Trophoblast cell (in vitro differentiated cells and primary cell): ENCODE measurements around the gene SETDB1.

Experiments used
- DNase-seq, 2 donors: peaks; one replicate each; pipeline ENCODE4 v3.0.0-alpha.2; 2016
- H2AFZ ChIP-seq: 2 replicates; pipeline ENCODE4 v1.6.1; 2013; ENCODE audit warnings: low read length, moderate library complexity, mild to moderate bottlenecking; ENCODE audit not compliant: insufficient read depth, poor library complexity
- H2AK5ac ChIP-seq: 2 replicates; pipeline ENCODE4 v1.6.1; 2013; ENCODE audit warnings: mild to moderate bottlenecking, low read length
- H2BK120ac ChIP-seq: 2 replicates; pipeline ENCODE4 v1.6.1; 2013; ENCODE audit warnings: low read length, mild to moderate bottlenecking, moderate library complexity; ENCODE audit not compliant: insufficient read depth, poor library complexity
- H2BK12ac ChIP-seq: 2 replicates; pipeline ENCODE4 v1.6.1; 2013; ENCODE audit warnings: mild to moderate bottlenecking, low read length, moderate library complexity
- H2BK5ac ChIP-seq: 2 replicates; pipeline ENCODE4 v1.6.1; 2013; ENCODE audit warnings: low read length, low read depth, moderate library complexity, mild to moderate bottlenecking; ENCODE audit not compliant: poor library complexity
- H3K14ac ChIP-seq: 2 replicates; pipeline ENCODE4 v1.6.1; 2013; ENCODE audit warnings: mild to moderate bottlenecking, low read length
- H3K18ac ChIP-seq: 2 replicates; pipeline ENCODE4 v1.6.1; 2013; ENCODE audit warnings: mild to moderate bottlenecking, low read length
- H3K23ac ChIP-seq: 2 replicates; pipeline ENCODE4 v1.6.1; 2013; ENCODE audit warnings: low read length
- H3K27ac ChIP-seq: 2 replicates; pipeline ENCODE4 v1.5.1; 2013; ENCODE audit warnings: low read depth, mild to moderate bottlenecking, inconsistent platforms, low read length, moderate library complexity
- H3K27me3 ChIP-seq: 2 replicates; pipeline ENCODE4 v1.6.1; 2013; ENCODE audit warnings: inconsistent platforms, mild to moderate bottlenecking, low read length, moderate library complexity; ENCODE audit not compliant: insufficient read depth
- H3K36me3 ChIP-seq, 2 experiments: 1 replicate in 1 of 2; 2 replicates in 1 of 2; pipeline ENCODE4 v1.6.1; 2013; ENCODE audit warnings: low read length in 2 of 2, mild to moderate bottlenecking in 2 of 2, moderate library complexity in 1 of 2; ENCODE audit not compliant: insufficient read depth in 2 of 2, control insufficient read depth in 1 of 2
- H3K4ac ChIP-seq: 2 replicates; pipeline ENCODE4 v1.6.1; 2013; ENCODE audit warnings: low read depth, mild to moderate bottlenecking, low read length, moderate library complexity
- H3K4me1 ChIP-seq, 2 experiments: 1 replicate in 1 of 2; 2 replicates in 1 of 2; pipeline ENCODE4 v1.6.1; 2013; ENCODE audit warnings: low read length in 2 of 2, mild to moderate bottlenecking in 2 of 2, moderate library complexity in 1 of 2; ENCODE audit not compliant: insufficient read depth in 2 of 2, control insufficient read depth in 1 of 2
- H3K4me2 ChIP-seq: 2 replicates; pipeline ENCODE4 v1.6.1; 2013; ENCODE audit warnings: inconsistent platforms, mild to moderate bottlenecking, low read length, moderate library complexity
- H3K4me3 ChIP-seq: 2 replicates; pipeline ENCODE4 v1.5.1; 2013; ENCODE audit warnings: mild to moderate bottlenecking, low read depth, low read length, inconsistent platforms
- H3K79me1 ChIP-seq: one replicate; pipeline ENCODE4 v1.6.1; 2013; ENCODE audit warnings: low read length
- H3K79me2 ChIP-seq: 2 replicates; pipeline ENCODE4 v1.6.1; 2013; ENCODE audit warnings: low read length, mild to moderate bottlenecking; ENCODE audit not compliant: control insufficient read depth, insufficient read depth, poor library complexity
- H3K9ac ChIP-seq: 2 replicates; pipeline ENCODE4 v1.6.1; 2013; ENCODE audit warnings: mild to moderate bottlenecking, low read length
- H3K9me3 ChIP-seq: 2 replicates; pipeline ENCODE4 v1.6.1; 2013; ENCODE audit warnings: low read depth, mild to moderate bottlenecking, control low read depth, inconsistent platforms, low read length; ENCODE audit not compliant: insufficient read depth
- H4K12ac ChIP-seq: 2 replicates; pipeline ENCODE4 v1.6.1; 2013; ENCODE audit warnings: low read depth, mild to moderate bottlenecking, low read length, moderate library complexity
- H4K8ac ChIP-seq: 2 replicates; pipeline ENCODE4 v1.6.1; 2013; ENCODE audit warnings: low read depth, mild to moderate bottlenecking, low read length, moderate library complexity
- H4K91ac ChIP-seq: one replicate; pipeline ENCODE4 v1.6.1; 2013; ENCODE audit warnings: low read depth, mild to moderate bottlenecking, low read length, moderate library complexity
- WGBS: extraction: QIAGEN DNeasy Blood & Tissue Kit; methylation state at CpG from one replicate; pipeline ENCODE4 v1.1.7; 2013; ENCODE audit warnings: missing lambda C conversion rate; ENCODE audit not compliant: insufficient read length, insufficient coverage; ENCODE audit errors: extremely low coverage; 5-methylcytosine and 5-hydroxymethylcytosine counted together

The SETDB1 gene

GRCh38 chr1:150944856-150945255, 18.7 kb downstream of the SETDB1 start:
- H3K9ac ChIP-seq, result no peak overlapping the region
- no CpG with 5 or more reads among the region's 5 CpGs for WGBS
- H3K36me3 ChIP-seq, result peaks cover 43 to 68% of the 10 kb centered on the region in 2 experiments

GRCh38 chr1:150954708-150955107, 28.5 kb downstream of the SETDB1 start:
- H3K27me3 ChIP-seq, result no peaks in the 10 kb centered on the region
- H2AK5ac ChIP-seq, result no peak overlapping the region
- no peak overlapping the region for H3K4me2 ChIP-seq
- WGBS, result no CpG with 5 or more reads among the region's 3 CpGs
- no peak overlapping the region for H4K12ac ChIP-seq
- no peak overlapping the region for H4K91ac ChIP-seq
- no peaks in the 10 kb centered on the region for H3K4me1 ChIP-seq
- no peak overlapping the region for H3K23ac ChIP-seq
- no peak overlapping the region for H3K4me3 ChIP-seq
- H3K79me1 ChIP-seq, result no peaks in the 10 kb centered on the region
- H2BK120ac ChIP-seq, result no peak overlapping the region
- no peak overlapping the region for H3K9ac ChIP-seq
- no peaks in the 10 kb centered on the region for H3K79me2 ChIP-seq
- no peak for DNase-seq
- no peak overlapping the region for H3K4ac ChIP-seq
- H3K36me3 ChIP-seq, result peaks cover 33 to 36% of the 10 kb centered on the region in 2 experiments
- H3K14ac ChIP-seq, result no peak overlapping the region
- no peak overlapping the region for H4K8ac ChIP-seq
- no peak overlapping the region for H2AFZ ChIP-seq
- no peak overlapping the region for H2BK5ac ChIP-seq
- H2BK12ac ChIP-seq, result no peak overlapping the region
- no peak overlapping the region for H3K27ac ChIP-seq
- H3K9me3 ChIP-seq, result no peaks in the 10 kb centered on the region
- H3K18ac ChIP-seq, result no peak overlapping the region

More at GRCh38 chr1:150944856-150945255, 18.7 kb downstream of the SETDB1 start:
- Histone ChIP-seq H3K79me2 (no peaks in the 10 kb centered on the region), H2BK120ac (no peak overlapping the region), H2AK5ac (no peak overlapping the region), H3K18ac (no peak overlapping the region), H4K8ac (no peak overlapping the region), H4K12ac (no peak overlapping the region), H3K27me3 (no peaks in the 10 kb centered on the region), H3K9me3 (no peaks in the 10 kb centered on the region), H4K91ac (no peak overlapping the region), H3K4me3 (no peak overlapping the region), H2BK5ac (no peak overlapping the region), H2BK12ac (no peak overlapping the region), H3K4me2 (no peak overlapping the region), H3K4me1 (no peaks in the 10 kb centered on the region), H3K79me1 (no peaks in the 10 kb centered on the region), H3K27ac (no peak overlapping the region), H3K4ac (no peak overlapping the region), H3K23ac (no peak overlapping the region), H3K14ac (no peak overlapping the region), H2AFZ (no peak overlapping the region)
- no peak for DNase-seq

GRCh38 chr1:150955280-150955679, 29.1 kb downstream of the SETDB1 start:
- Histone ChIP-seq H4K8ac (no peak overlapping the region), H3K79me2 (no peaks in the 10 kb centered on the region), H3K79me1 (no peaks in the 10 kb centered on the region), H3K9me3 (no peaks in the 10 kb centered on the region), H3K9ac (no peak overlapping the region), H4K12ac (no peak overlapping the region), H3K14ac (no peak overlapping the region), H3K27ac (no peak overlapping the region), H3K27me3 (no peaks in the 10 kb centered on the region), H2AFZ (no peak overlapping the region), H4K91ac (no peak overlapping the region), H3K23ac (no peak overlapping the region), H3K4ac (no peak overlapping the region), H2AK5ac (no peak overlapping the region), H2BK120ac (no peak overlapping the region), H3K18ac (no peak overlapping the region), H2BK12ac (no peak overlapping the region), H2BK5ac (no peak overlapping the region), H3K4me3 (no peak overlapping the region), H3K4me1 (no peaks in the 10 kb centered on the region), H3K36me3 (peaks cover 31 to 35% of the 10 kb centered on the region in 2 experiments), H3K4me2 (no peak overlapping the region)
- no peak for DNase-seq

GRCh38 chr1:150957666-150958065, 31.5 kb downstream of the SETDB1 start:
- Histone ChIP-seq H3K14ac (no peak overlapping the region), H2BK12ac (no peak overlapping the region), H3K27ac (no peak overlapping the region), H3K4me1 (peaks cover 6 to 8% of the 10 kb centered on the region in 2 experiments), H3K23ac (no peak overlapping the region), H3K4me2 (no peak overlapping the region), H3K36me3 (peaks cover 28 to 32% of the 10 kb centered on the region in 2 experiments), H2AFZ (no peak overlapping the region), H3K18ac (no peak overlapping the region), H3K27me3 (no peaks in the 10 kb centered on the region), H4K91ac (no peak overlapping the region), H4K8ac (no peak overlapping the region), H4K12ac (no peak overlapping the region), H2BK120ac (no peak overlapping the region), H2AK5ac (no peak overlapping the region), H3K9ac (no peak overlapping the region), H3K9me3 (no peaks in the 10 kb centered on the region), H3K4ac (no peak overlapping the region), H3K4me3 (no peak overlapping the region), H2BK5ac (no peak overlapping the region), H3K79me2 (no peaks in the 10 kb centered on the region), H3K79me1 (no peaks in the 10 kb centered on the region)
- no peak for DNase-seq
- WGBS, result no CpG with 5 or more reads among the region's 11 CpGs
